Inflammatory macrophage treated with lipopolysaccharide for 1 hour (primary cell): ENCODE measurements around the gene RAD51D.
A peak's percentile ranks its signal among the peaks of the same experiment; 100 is the strongest.

Source experiments
- DNase-seq, 2 donors: peaks; one replicate each; pipeline ENCODE4 v3.0.0-alpha.2; 2020 to 2022

The RAD51D gene

DNA sequence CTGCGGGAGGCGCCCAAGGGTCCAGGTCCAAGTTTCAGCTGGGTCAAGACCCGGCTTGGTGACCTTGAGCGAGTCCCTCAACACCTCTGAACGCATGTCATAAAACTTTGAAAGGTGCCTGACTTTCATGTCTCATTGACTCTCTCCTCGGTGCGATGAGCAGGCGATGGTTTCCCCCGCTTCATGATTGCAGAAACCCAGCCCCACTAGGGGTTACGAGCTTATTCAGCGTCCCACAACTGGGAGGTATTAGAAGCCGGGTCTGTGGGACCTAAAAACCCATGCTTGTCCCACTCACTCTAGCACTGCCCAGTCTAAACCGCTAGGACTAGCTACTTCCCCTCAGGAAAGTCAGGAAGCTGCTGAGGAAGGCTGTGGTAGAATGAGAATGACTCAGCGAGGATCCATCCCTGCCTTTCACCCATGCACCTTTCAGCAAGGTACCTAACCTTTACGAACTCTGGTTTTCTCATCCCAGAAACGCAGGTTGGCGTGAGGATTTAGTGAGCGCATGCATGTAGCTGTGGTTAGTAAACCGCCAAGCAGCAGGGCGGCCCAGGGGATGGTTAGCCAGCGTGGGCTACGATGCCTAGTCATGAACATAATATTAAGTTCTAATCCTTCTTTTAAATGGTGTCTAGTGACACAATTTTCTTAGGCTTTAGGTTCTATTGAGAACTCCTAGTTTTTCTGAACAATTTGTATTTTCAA, 29.9 kb downstream of the RAD51D start:
- DNase-seq, result peak; percentile 65 to 75

DNA sequence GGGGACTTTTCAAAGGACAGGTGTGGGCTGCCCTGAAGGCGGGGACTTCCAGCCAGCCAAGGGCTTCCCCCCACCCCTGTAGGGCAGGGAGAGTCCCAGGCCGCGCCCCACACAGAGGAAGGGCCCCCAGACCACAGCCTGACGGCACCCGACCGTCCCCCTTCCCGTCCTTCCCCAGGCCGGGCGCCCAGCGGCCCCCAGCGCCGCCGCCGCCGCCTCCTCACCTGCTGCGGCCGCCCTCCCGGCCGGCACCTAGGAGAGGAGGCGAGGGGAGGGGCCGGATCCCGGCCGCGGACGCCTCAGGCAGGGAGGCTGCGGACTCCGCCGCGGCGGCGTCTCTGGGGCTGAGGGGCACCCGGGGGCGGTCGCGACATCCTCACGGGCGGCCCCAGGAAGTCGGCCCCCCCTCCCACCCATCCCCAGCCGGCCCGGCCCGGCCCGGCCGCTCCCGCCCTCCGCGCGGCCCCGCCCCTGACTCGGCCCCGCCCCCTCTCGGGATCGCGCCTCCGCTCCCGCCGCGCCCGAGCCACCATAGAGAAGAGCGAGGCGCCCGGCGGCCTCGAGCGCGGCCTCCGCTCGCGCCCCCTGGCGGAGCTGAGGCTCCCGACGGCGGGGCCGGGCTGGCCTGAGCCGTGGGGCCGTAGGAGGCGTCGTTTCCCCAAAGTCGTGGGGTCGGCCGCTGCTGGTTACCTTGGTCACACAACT, 30.6 kb downstream of the RAD51D start:
- peak; percentile 81 to 93 for DNase-seq

DNA sequence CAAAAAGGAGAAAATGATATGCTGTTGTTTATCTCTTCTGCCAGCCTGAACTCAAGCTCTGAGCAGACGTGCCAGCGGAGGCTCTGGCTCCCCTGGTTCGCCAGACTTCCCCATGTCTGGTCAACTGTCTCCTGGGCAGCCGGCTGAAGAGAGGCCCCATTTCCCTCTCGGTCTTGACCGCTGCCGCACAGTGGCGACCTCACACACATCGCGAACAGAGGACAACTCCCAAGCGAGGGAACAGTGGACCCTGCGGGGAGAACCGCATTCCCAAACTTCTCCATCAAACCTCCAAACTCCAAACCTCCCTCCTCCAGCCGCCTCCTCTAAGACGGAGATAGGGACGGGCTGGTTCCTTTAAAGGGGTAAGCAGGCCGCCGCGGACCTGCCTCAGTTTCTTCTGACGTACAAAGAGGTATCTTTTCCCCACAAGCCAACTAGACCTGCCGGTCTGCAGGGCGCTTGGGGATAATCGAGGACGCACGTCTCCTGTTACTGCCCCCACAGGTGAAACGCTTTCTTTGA, 31.2 kb downstream of the RAD51D start:
- peak in 1 of 2 donors; percentile 43 for DNase-seq

DNA sequence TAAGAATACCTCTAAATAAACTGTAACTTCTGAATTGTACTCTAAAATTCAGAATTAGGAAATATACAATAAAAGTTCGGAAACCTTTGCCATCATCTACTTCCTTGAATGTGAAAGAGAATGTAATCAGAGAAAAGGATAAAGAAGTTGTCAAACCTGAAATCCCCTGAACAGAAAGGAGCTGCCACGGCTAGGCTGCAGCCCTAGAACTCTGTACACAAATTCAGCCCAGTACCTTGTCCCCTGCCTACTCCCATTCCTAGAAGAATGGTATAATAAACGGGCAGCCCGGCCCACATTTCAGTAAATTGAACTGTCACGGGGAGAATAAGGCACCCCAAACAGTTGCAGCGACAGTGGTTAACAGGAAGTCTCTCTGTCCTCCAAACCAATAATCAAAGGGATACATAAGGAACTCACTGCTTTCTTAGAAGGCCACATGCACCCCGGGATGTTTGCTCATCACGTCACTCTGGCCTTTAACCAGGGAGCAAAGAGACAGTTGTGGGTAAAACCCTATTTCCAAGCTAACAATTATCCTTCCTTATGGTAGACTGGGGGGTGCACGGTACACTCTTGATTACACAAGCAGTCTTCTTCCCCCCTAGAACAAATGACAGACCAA, 31.8 kb downstream of the RAD51D start:
- peak; percentile 71 to 85 for DNase-seq

DNA sequence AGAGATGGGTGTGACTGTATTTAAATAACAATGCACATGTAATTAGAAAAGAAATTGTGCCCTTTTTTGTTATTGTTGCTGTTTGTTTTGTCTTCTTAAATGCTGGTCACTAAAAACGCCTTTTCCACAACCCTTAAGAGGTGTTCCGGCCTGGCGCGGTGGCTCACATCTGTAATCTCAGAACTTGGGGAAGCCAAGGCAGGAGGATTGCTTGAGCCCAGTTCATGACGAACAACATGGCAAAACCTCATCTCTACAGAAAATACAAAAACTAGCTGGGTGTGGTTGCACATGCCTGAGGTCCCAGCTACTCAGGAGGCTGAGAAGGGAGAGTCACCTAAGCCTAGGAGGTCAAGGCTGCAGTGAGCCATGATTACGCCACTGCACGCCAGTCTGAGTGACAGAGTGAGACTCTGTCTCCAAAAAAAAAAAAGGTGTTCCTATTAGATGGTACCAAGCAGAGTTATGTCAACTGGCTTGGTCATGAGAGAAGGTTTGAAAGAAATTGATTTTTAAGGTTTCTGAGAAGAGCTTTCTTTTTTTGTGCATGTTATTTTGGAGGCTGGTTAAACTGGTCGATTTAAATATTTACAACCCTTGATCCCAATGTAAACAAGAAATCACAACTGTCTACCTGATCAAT, 32.6 kb downstream of the RAD51D start:
- DNase-seq, result no peak

DNA sequence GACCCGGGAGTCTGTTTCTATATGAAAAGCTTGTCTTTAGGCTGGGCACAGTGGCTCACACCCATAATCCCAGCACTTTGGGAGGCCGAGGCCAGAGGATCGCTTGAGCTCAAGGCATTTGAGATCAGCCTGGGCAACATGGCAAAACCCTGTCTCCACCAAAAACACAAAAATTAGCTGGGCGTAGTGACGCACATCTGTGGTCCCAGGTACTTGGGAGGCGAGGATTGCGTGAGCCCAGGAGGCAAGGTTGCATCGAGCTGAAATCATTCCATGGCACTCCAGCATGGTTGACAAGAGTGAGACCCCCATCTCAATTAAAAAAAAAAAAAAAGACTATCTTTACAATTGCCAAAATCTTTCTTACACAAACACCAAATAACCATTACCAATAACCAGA, 33.5 kb downstream of the RAD51D start:
- no peak for DNase-seq

DNA sequence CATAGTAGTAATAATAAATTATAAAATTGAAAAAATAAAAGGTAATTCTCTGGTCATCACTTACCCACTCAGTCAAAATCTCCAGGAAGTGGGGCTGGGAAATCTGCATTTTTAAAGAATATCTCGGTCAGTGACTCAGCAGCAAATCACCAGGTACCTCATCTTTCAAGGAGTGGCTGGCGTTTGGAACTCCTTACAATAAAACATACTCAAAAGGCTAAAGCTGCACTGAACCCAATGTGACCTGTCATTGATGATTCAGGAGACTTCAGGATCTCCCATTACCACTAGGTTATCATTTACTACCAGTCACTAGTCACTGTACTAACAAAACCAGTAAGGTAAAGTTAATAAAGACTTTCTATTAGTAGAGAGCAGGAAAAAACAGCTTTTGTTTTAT, 34.7 kb downstream of the RAD51D start:
- no peak for DNase-seq

DNA sequence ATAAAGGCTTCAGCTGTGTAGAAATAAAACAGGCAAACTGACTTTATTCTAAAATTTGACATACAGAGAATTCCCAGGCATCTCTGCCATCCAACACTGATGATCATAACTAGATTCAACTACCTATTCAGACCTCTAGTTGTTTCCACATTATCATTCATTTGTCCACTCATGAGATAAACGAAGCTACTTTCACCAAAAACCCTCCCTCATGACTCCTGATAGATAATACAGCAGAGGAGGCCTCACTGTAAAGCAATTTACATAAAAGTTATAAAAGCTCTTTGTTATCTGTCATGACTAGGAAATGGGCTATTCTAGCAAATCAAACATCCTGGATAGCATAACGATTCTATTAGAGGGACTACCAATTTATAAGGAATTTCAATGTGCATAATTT, 36.6 kb downstream of the RAD51D start:
- no peak for DNase-seq

DNA sequence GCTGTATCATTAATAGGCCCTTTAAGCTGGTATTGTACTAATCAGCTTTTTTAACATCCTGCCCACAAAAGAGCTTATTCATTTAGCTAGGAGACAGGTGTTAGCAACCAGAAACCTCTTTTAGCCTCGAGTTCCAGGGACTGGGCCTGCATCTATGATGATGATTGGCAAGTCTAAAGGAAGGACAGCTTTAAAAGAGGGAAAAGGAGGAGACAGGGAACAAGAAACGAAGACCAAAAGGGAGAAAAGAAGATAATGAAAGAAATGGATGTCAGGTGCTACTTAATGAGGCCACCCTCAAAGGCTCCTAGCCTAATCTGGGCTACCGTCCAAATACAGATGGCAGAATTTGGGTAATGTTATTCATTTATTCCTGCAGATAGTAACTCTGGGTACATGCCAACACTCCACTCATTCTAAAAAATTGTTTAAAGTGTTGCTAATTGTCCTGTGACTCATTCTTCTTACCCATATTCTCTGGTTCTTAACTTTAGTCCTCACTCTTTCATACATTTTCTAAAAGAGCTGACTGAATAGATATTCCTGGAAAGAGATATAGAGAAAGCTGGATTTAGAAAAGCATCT, 37.5 kb downstream of the RAD51D start:
- no peak for DNase-seq

DNA sequence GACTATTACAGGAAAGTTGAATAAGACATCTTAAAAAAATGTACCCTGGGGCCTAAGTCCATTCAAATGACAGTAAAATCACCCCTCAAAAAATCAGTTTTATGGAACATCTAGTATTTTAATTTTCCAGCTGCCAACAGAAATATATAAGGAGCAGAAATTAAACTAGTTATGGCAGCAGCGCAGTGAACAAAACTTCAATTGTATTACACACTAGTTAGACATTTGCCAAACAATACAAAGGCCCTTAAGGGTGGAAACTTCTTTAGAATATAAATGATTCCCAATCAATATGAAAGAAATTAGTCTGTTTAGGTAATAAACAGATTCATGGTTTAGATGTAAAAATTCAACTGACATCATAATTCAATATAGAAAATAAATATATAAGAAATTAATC, 38.0 kb downstream of the RAD51D start:
- no peak for DNase-seq

DNA sequence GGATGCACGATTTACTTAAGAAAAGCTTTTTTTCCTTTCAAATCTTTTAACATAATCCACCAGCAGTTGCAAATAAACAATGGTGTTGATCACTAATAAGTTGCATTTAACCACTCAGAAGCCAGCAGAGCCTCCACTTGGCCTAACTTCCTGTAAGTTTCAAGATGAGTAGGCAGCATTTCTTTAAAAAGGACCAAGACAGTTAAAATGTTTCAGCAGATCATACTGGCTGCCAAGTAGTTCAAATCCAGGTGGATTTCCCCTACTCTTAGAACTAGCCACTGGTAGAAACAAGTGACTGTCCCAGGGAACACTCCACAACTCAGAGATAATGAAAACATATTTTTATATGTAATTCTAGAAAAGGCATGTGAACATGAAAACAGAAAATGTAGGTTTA, 39.1 kb downstream of the RAD51D start:
- DNase-seq, result peak; percentile 51 to 70

DNA sequence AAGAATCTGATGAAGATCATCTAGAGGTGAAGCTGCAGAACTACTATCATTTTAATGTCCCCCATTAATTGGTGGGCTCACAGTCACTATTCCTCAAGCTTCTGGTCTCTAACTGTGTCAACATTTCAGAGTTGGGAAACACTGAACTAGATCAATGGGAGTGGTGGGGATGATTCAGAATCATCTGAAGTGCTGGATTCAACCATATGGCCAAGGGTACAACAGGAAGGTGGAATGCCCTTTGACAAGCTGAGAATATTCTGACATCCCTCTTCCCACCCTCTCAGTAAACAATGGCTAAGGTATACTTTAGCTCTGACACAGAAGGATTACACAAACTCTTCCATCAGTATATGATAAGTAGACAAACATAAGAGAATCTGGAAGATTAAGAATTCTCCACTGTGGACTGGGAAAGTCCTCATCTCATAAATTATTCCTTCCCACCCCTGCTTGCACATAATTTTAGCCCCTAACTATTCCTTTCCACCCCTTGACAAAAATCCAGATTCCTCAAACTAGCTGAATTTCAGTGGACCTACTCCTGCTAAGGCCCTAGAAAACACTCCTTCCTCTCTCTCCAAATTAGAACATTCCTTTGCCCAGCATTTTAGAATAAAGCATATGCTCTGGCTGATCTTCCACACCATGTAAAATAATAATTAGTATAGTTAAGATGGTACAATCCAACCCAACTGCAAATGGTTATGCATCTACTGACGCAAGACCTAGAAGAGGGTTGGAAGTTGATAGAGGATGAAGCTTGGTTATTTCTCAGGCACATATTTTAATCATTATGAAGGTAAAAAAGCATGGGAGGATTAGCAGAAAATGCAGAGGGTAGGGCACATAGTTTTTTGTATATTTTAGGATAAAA, 39.9 kb downstream of the RAD51D start:
- DNase-seq, result peak; percentile 44 to 85

DNA sequence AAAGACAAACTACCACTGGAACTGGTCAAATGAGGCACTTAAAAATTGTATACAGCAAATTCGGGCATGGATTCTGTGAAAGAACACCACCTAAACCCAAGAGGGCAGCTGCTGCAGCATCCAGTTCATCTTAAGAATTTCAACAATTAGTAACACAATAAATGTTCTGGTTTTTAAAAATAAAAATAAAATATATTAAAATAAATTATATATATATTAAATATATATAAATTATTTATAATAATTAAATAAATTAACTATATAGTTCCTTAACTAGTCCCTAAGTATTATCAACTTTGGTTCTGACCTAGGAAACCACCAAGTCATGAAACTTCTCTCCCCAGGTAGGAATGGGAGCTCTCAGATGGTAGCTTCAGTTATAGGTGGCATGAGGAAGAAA, 42.8 kb downstream of the RAD51D start:
- DNase-seq, result no peak

DNA sequence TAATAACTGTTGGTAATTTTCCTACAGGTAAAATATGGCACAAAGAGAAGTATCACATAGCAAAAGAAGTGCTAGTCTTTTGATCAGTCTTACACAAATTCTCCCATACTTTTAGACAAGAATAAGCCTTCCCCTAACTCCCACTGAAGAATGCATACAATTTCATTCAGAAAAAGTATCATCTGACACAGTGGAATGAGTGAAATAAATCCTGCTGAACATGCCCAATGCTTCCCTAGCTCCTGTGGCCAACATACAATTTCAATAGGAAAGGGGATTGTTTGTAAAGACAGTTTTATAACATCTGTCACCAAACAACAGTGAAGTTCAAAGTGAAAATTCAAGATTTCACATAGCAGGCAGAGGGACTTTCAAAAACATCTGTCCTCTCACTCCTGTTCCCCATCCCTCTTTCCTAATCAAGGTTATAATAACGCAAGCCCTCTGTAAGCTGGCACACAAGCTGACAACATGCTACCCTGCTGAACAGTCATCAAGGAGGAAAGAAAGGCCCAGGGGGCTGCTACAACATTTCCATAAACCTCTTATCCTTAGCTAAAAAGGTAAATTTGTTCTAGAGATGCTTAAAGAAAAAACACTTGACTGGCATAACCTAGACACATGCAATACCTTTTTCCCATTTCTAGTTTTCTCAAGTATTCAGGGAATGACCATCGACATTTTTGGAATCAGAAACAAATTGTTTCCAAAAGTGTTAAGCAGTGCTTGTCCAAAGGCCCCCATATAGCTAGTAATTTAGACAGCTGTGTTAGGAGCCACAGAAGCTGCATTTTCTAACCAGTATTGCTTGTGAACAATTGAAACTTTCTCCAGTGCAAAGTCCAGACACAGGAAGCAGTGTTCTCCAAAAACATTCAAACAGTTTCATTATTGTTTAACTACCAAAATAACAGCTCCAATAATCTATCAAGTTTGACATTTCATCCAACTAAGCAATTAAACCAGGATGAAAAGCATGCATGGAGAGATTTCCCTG, 44.7 kb downstream of the RAD51D start:
- DNase-seq, result no peak

DNA sequence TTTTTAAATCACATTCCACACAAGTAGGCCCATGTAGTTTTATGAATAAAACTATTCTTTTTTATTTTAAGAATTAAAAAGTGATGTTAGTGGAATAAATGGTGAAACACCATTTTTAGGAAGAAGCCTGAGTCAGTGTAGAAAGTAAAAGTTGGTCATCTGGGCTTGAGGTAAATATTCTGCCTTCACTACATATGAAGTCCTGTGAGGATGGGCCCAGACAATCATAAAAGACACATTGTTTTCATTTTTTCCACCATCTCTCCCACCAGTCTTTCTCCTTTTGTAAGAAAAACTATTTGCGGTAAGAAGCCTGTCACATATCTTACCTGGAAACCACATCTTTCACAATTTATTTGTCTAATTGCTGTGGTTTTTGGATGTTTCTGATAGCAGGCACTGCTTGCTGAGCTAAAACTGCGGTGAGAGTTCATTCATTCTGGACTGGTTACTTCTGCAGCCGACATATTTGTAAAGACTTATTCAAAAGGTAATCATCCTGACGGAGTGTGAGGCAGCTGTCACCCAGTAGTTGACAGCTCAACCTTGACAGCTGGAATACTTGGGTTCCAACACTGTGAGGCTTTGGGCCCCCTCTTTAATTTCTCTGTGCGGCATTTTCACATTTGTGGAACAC, 45.6 kb downstream of the RAD51D start:
- no peak for DNase-seq

DNA sequence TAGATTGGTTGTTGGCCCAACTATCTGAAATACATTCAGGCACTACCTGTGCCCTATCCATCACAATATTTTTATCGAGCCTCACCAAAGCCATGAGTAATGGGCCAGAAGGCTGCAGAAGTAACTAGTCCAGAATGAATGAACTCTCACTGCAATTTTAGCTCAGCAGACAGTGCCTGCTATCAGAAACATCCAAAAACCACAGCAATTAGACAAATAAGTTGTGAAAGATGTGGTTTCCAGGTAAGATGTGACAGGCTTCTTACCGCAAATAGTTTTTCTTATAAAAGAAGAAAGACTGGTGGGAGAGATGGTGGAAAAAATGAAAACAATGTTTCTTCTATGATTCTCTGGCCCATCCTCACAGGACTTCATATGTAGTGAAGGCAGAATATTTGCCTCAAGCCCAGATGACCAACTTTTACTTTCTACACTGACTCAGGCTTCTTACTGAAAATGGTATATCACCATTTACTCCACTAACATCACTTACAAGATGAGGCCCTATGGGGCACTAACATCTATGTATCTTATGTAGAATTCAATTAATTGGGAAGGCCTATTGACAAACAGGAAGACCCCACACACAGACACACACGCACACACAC, 46.4 kb downstream of the RAD51D start:
- DNase-seq, result no peak

DNA sequence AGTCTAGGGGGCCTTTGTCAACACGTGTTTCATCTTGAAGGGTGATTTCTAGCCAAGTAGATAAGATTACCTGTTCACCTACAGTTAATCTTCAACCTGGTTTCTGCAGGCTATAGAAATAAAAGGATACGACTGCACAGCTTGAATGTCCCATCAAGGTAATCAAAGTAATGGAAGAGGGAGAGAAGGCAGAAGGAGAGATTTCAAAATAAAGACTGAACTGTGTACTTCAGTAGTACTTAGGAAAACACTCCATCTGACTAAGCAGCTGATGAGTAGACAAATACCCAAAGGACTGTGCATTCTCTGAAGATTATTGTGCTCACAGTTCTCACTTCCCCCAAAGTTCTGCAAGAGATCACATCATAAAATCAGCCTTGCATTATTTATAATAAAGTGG, 50.3 kb downstream of the RAD51D start:
- DNase-seq, result peak; percentile 37 to 62

DNA sequence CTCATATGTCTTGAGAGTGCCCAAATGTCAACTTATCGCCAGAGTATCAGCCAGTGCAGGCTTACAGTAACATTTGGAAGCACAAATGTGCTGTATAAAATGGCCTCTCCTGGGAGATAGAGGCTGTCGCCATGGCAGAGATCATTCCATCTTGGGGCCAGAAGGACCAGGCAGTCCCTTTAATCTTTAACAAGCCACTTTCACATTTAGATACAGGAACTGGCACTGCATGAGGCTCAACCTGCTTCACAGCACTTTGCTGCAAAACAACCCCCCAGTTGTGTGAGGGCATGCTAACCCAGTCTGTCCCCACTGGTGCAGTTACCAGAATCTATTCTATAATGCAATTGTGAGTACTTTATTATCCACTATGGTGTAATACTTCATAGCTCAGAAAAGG, 51.4 kb downstream of the RAD51D start:
- no peak for DNase-seq

DNA sequence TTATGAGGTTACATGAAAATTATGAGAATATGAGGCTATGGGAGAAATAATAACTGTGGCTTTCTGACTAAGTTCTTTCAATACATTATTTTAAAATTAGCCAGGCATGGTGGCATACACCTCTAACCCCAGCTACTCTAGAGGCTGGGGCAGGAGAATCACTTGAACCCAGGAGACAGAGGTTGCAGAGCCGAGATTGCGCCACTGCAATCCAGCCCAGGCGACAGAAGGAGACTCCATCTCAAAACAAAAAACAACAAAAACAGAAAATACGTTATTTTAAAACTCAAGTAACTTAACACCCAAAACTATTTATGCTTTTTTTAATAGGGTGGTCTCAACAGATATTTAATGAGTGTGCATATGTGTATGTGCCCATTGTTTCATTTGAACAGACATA, 53.8 kb downstream of the RAD51D start:
- DNase-seq, result no peak
